ENCODE data around the gene CNTNAP2.

Gene CNTNAP2

GRCh38 chr7:148306759-148307158 lies 2190.2 kb downstream of the CNTNAP2 start:
- DNase-seq (ENCODE audit: low read depth in 4 of 4, low spot score in 1 of 4): no peak

DNA sequence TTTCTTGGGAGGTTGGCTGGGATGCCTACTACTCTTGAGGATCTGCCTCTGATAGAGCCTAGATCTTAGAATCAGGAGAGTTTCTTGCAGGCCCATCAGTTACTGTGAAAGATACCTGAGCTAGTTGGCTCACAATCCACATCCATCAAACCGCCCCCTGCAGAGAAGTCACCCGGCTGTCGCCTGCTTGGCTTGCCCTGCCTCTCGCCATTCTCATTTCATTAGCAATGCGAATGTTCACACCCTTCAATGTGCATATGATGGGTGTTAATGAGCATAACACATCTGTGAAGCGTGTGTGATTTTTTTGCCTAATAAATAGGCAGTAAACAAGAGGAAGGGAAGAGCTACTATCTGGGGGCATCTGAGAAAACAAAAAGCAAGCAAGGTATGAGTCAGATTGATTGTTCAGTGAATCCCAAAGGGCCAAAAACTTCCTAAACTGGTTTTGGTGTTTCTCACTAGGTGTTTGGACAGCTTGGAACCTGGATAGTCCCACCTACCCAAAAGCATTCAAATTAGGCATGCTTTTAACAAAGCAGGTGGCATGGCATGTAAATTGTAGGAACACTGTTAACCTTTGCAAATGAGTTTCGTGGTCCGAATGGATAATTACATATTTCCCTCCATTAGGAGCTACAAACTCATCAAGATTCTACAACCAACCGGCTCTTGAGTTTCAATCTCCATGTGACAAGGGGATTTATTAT lies 2201.7 kb downstream of the CNTNAP2 start:
- DNase-seq (ENCODE audit: low read depth in 4 of 4, low spot score in 1 of 4): no peak

DNA sequence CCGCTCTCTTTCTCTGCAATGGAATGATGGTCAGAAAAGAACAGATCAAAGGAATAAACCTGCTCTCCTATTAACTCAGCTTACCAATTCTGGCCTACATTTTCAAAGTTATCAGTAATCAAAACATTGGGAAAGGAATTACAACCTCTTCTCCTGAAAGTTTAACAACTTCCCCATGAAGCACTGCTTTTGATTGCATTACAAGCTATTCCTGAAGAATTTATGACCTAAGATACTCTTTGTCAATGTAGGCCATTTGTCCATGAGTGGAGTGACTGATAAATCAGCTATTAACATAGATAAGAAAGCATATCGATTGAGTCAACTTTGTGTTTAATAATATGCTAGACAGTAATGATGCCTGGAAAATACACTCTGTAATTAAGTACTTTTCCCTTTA lies 2202.2 kb downstream of the CNTNAP2 start:
- no peak for DNase-seq (ENCODE audit: low read depth in 4 of 4, low spot score in 1 of 4)

- no peak for DNase-seq (ENCODE audit: low read depth in 4 of 4, low spot score in 1 of 4)
These were observed 2202.8 kb downstream of the CNTNAP2 start for GRCh38 chr7:148319316-148319808.

DNA sequence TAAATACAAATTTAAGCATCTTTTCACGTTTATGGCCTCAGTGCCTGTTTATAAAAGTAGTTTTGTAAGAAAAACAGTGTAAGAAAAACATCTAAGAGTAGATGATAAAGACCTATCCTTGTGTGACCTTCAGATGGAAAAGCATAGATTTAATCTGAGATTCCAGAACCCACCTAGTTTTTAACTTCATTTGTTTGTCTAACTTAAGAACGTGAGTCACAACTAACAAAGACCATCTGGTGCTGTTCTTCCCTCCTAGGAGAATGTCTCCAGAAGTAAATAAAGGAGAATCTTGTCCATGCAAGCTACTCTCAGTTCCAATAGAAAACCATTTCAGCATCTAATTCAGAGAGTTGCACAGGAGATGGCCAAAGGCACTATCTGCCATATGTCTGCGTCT lies 2208.6 kb downstream of the CNTNAP2 start:
- DNase-seq (ENCODE audit: low read depth in 4 of 4, low spot score in 1 of 4): no peak

DNA sequence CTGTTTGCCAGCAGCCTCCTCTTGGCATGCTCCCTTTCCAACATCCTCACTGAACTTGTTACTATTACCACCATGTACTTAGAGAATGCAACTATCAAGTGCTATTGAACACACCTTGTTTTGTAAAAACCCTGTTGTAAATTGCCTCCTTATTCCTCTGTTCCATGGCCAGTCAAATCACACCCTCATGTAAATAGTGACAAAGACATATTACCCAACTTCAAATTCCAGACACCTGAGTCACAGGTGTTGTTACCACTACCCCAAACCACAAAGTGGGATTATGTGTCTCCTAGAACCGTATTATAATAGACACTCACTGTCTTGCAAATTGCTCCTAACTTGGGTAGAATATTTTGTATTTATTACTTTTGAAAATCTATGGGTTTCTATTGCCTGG lies 2210.8 kb downstream of the CNTNAP2 start:
- no peak for DNase-seq (ENCODE audit: low read depth in 4 of 4, low spot score in 1 of 4)

- DNase-seq (ENCODE audit: low read depth in 4 of 4, low spot score in 1 of 4): no peak
These were observed 2212.3 kb downstream of the CNTNAP2 start for GRCh38 chr7:148328906-148329305.

- no peak for DNase-seq (ENCODE audit: low read depth in 4 of 4, low spot score in 1 of 4)
These were observed 2213.7 kb downstream of the CNTNAP2 start for GRCh38 chr7:148330124-148330818.

DNA sequence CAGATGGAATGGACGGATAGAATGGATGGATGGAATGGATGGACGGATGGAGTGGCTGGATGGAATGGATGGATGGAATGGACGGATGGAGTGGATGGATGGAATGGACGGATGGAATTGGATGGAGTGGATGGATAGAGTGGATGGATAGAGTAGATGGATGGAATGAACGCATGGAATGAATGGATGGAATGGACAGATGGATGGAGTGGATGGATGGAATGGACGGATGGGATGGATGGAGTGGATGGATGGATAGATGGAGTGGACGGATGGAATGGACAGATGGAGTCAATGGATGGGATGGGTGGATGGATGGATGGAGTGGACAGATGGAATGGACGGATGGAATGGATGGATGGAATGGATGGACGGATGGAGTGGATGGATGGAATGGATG lies 2214.2 kb downstream of the CNTNAP2 start:
- DNase-seq (ENCODE audit: low read depth in 4 of 4, low spot score in 1 of 4): no peak

DNA sequence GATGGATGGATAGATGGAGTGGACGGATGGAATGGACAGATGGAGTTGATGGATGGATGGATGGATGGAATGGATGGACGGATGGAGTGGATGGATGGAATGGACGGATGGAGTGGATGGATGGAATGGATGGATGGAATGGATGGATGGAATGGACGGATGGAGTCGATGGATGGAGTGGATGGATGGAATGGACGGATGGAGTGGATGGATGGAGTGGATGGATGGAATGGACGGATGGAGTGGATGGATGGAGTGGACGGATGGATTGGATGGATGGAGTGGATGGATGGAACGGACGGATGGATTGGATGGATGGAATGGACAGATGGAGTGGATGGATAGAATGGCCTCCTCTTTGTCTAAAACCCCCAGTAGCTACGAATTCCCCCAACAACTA lies 2214.9 kb downstream of the CNTNAP2 start:
- DNase-seq (ENCODE audit: low read depth in 4 of 4, low spot score in 1 of 4): peak in 1 of 4 experiments; percentile 1

DNA sequence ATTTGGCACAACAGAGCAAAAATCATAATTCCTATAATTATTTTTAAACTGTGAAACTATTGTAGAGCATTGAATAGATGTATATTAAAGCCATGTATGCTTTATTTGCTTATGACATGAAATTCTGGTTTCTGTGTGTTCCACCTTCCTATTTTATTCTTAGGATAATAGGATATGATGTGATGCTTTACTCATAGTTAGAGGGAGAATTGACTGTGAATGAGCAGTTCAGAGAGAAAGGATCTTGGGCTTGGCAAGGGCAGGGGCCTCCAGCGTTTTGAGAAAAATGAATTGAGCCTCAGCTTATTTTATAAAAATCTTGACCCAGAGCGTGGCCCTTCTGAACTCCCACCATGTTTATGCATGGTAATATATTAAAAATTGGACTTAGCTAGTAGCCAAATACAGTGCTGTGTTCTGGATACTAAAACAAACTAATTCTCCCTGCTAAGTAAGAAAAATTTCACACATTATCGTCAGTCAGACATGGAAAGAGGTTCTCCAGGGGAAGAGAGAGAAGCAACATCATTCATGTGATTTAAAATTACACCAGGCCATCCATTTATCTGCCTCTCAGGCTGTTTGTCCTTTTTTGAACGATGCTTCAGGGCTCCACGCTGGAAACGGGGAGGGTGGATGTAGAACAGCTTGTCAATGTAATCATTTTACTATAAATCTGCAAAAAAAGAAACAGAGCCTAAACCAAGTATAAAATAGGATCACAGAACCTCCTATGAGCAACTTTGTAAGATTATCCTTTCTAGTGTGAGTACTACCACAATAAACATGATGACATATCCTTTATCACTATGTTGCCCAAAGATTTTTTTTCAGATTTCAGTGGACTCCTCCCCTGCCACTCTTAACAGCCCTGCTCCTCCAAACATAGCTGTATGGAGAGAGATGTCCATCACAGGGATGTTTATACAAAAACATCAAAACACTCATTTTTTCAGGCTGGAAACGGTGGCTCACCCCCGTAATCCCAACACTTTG lies 2215.9 kb downstream of the CNTNAP2 start:
- DNase-seq (ENCODE audit: low read depth in 4 of 4, low spot score in 1 of 4): no peak

DNA sequence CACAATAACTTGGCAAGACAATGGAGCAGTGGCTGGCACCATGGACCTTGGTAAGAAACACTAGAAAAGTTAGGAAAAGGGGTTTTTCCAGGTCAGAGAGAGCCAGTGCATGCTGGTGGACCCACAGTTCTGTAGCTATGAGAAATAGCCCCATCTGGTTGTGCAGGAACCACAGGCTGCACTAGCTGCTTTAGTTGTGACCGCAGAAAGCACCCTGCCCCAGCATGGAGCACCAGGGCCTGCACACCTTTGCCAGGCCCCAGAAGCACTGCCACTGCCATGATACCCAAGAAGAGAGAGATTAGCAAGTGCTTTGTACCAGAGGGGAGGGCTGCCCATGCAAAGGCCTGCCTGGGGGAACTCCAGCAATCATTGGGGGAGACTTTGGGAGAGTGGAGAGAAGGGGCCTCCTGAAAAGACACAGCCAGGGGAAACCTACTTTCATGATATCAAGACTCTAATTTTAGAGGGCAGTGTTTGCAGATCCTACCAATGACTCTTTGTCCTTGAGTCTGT lies 2217.9 kb downstream of the CNTNAP2 start:
- DNase-seq (ENCODE audit: low read depth in 4 of 4, low spot score in 1 of 4): no peak

DNA sequence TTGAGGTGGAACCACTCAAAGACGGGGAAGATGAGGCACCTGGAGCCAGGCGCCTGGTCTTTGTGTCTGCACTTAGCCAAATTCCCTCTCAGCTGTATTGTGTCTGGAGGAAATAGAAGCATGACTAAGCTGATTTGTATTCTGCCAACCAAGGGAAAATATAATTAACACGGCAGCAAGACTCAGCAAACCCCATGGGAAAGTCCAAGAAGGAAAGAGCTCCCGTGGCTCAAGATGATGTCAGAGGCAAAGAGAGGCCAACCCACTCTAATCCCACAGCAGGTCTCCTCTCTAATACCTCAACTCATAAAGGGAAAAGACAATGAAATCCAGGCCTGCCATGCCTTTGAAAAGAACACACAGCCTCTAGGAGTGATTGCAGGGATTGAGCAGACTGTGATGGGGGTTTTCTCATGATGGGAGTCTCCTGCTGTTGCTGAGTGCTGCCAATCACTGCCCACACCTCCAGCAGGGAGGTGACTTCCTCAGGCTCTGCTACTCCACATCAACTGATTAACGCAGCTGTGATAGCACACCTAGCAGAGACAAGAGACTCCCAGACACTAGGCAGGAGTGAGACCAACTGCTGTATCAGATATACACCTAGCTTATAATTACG lies 2218.5 kb downstream of the CNTNAP2 start:
- no peak for DNase-seq (ENCODE audit: low read depth in 4 of 4, low spot score in 1 of 4)

DNA sequence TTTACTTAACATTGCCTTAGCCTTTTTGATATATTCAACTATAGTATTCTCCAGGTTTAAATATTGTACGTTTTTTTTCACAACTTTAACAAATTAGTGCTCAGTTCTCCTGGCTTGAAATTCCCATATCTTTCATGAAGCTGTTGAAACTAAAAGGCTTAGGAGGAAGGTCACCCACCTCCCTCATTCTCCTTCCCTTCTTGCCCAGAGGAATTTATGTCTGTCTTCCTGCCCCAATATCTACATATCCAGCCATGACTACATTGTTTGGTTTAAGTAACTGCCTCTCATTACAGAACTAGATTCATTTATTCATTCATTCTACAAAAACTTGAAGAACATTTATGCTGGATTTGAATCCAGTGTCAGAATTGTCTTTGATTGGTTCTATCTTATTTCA lies 2219.2 kb downstream of the CNTNAP2 start:
- DNase-seq (ENCODE audit: low read depth in 4 of 4, low spot score in 1 of 4): no peak

DNA sequence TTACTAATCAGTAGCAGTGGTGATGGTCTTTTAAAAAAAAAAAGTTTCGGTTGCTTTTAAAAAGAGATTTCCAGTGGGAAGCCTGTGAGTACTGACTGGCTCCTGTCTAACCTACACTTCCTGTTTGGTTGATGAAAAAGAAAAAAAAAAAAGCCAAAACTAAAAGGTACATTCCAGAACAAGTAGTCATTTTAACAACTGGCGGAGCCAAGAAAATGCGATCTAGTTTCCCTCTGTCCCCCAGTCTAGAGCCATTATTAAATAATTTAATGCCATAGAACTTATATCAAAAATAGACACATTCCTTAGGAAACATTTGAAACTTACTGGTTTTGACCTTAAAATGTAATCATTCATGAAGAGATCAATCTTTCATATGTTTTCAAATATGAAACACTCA lies 2219.8 kb downstream of the CNTNAP2 start:
- DNase-seq (ENCODE audit: low read depth in 4 of 4, low spot score in 1 of 4): no peak

DNA sequence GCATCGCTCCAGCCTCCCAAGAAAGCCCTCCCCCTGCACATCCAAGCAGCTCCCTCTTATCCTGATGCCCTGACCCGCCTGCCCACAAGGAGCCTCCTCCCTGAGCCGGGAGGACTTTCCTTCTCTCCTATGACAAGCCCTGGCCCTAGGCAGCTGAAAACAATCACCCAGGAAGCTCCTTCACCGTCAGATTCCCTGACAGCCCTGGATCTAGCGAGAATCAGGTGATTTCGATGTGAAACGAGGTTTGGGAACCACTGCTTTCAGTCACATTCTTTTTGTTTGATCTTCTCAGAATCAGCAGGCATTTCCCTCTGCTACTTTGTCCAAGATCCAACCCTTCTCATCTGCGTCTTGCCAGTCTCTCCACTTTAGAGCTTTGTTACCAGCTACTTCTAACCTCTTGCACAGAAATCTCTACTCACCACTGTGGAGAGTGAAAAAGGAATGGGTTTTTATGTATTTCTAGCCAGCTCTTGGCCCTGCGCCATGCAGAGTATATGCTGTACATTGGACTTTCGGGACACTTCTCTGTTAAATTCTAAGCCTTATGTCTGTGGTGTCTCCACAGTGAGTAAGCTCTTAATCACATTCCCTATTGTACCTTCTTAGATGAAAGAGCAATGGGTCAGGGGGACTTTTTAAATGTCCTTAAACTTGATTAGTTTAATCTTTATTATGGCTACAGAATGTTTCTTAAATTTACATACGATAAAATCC lies 2220.8 kb downstream of the CNTNAP2 start:
- no peak for DNase-seq (ENCODE audit: low read depth in 4 of 4, low spot score in 1 of 4)

- no peak for DNase-seq (ENCODE audit: low read depth in 4 of 4, low spot score in 1 of 4)
These were observed 2221.6 kb downstream of the CNTNAP2 start for GRCh38 chr7:148337995-148338747.

- no peak for DNase-seq (ENCODE audit: low read depth in 4 of 4, low spot score in 1 of 4)
These were observed 2224.1 kb downstream of the CNTNAP2 start for GRCh38 chr7:148340438-148341280.

GRCh38 chr7:148344406-148344805 lies 2227.8 kb downstream of the CNTNAP2 start:
- DNase-seq (ENCODE audit: low read depth in 4 of 4, low spot score in 1 of 4): no peak

Data from stimulated activated CD4-positive, alpha-beta T cell treated with anti-CD3 and anti-CD28 coated beads, Interleukin-1b, Interleukin-23, amount 100 ng/mL, for 24 hours (primary cell).